GM23338 (cell line): Measurements from ENCODE around the gene KCNJ18.
"Not testable (repeated sequence)": the region's sequence is repeated elsewhere in the genome, so short reads cannot be mapped to it uniquely, and the experiment has no call there.

Source experiments
- EZH2phosphoT487 ChIP-seq: fragments of 200-600 bp; sonication (generic); IDR thresholded peaks from one replicate; pipeline ENCODE4 v1.8.1; 2018; ENCODE audit warnings: antibody characterized with exemption; ENCODE audit not compliant: unreplicated experiment
- POLR2AphosphoS5 ChIP-seq: IDR thresholded peaks from 2 replicates; pipeline ENCODE4 v1.6.1; 2016; ENCODE audit warnings: antibody characterized with exemption, low read depth
- TF ChIP-seq, protein P1 (sequence below), 2 experiments: fragments of 200-600 bp in 1 of 2; sonication (generic) in 1 of 2; conservative IDR thresholded peaks; 2 replicates each; pipeline versions ENCODE4 v1.5.1 to v1.6.1; 2016 to 2017; ENCODE audit warnings: antibody characterized with exemption in 2 of 2, low read depth in 2 of 2, mild to moderate bottlenecking in 2 of 2, moderate library complexity in 1 of 2

DNA sequence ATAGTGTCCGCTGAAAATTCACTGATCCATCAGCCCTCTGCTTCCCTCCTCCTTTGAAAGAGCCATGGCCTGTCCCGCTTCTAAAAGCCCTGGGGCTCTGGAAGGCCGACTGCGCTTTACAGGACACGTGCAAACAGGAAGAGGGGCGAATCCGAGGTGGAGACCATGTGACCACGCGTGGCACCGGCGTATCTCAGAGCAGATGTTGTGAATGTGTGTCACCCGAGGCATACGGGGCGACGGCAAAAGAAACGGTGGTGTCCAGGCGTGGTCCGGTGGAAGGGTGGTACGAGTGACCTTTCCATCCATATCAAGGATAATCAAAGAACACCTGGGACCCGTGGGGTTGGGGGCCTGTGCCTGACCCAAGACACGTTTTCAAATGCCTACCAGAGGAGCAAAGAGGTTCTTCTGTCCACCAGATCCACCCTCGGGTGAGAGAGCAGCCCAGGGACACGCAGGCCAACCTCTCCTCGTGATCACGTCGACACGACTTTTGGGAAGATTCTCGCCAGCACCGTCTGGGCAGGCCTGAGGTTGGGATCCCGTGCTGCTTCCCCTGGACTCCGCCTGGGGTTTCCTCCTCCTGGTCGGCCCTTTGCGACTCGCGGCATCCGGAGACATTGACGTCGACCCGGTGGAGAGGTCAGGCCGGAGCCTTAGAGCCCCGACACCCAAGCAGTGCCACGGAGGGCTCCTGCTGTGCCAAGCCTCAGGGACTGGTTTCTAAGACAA, 7.1 kb upstream of the KCNJ18 start:
- TF ChIP-seq, protein P1, sequence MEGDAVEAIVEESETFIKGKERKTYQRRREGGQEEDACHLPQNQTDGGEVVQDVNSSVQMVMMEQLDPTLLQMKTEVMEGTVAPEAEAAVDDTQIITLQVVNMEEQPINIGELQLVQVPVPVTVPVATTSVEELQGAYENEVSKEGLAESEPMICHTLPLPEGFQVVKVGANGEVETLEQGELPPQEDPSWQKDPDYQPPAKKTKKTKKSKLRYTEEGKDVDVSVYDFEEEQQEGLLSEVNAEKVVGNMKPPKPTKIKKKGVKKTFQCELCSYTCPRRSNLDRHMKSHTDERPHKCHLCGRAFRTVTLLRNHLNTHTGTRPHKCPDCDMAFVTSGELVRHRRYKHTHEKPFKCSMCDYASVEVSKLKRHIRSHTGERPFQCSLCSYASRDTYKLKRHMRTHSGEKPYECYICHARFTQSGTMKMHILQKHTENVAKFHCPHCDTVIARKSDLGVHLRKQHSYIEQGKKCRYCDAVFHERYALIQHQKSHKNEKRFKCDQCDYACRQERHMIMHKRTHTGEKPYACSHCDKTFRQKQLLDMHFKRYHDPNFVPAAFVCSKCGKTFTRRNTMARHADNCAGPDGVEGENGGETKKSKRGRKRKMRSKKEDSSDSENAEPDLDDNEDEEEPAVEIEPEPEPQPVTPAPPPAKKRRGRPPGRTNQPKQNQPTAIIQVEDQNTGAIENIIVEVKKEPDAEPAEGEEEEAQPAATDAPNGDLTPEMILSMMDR (conservative IDR thresholded peaks at IDR 0.05; ENCODE audit: low read depth in 2 of 2) = not testable (repeated sequence)
- TF ChIP-seq POLR2AphosphoS5, EZH2phosphoT487: not testable (repeated sequence)
